Body of pancreas (tissue), 4 donors: Measurements from ENCODE around the gene LGR6. TPM values are rescaled to one million over a fixed set of nuclear protein-coding genes. Genes with fewer than 3 reads are reported as not detected.

Experiments
- ATAC-seq: fragments of 150-250 bp; one replicate; pipeline ENCODE4 v1.9.1; 2016
- DNase-seq, 4 donors: peaks; one replicate each; pipeline ENCODE4 v3.0.0-alpha.2; 2019
- H3K27ac ChIP-seq, 4 donors: fragments of 200-600 bp; sonication (generic); 1 replicate in 3 of 4; 2 replicates in 1 of 4; pipeline versions ENCODE4 v1.5.1 to v1.6.1; 2016 to 2019; ENCODE audit warnings: mild to moderate bottlenecking in 1 of 4, mixed read lengths in 1 of 4, moderate library complexity in 1 of 4
- H3K27me3 ChIP-seq, 2 donors: fragments of 200-600 bp; sonication (generic); one replicate each; pipeline ENCODE4 v1.6.0; 2016; ENCODE audit warnings: mild to moderate bottlenecking in 1 of 2
- H3K36me3 ChIP-seq, 2 donors: fragments of 200-600 bp; sonication (generic); replicated peaks in 1 of 2; 2 replicates each; pipeline ENCODE4 v1.5.1; 2016; ENCODE audit warnings: low read depth in 2 of 2; ENCODE audit not compliant: insufficient read depth in 1 of 2
- H3K4me1 ChIP-seq: fragments of 200-600 bp; sonication (generic); one replicate; pipeline ENCODE4 v1.6.0; 2016
- H3K4me3 ChIP-seq, 2 donors: fragments of 200-600 bp; sonication (generic); 1 replicate in 1 of 2; 2 replicates in 1 of 2; pipeline ENCODE4 v1.5.1; 2016 to 2019
- H3K9me3 ChIP-seq, 3 donors: fragments of 200-600 bp; sonication (generic); 1 replicate in 2 of 3; 2 replicates in 1 of 3; pipeline ENCODE4 v1.5.1; 2016
- POLR2A ChIP-seq, 3 donors: fragments of 450-650 bp; IDR thresholded peaks; one replicate each; pipeline ENCODE4 v1.6.1; 2016; ENCODE audit warnings: antibody characterized with exemption in 3 of 3, mild to moderate bottlenecking in 2 of 3
- WGBS, 2 donors: methylation state at CpG; one replicate each; pipeline ENCODE4 v1.1.5; 2017; 5-methylcytosine and 5-hydroxymethylcytosine counted together
- intact Hi-C: fragments of 100-400 bp; cut with DNase I; formaldehyde crosslinking; loops from one replicate; pipeline ENCODE4 v1.15.1; 2023
- total RNA-seq, 2 donors: library from RNA; depleted of rRNA; stranded (reverse); fragments of >200 nt; gene quantifications; one replicate each; pipeline ENCODE4 v1.1.0, GENCODE V29; 2016
- TF ChIP-seq, protein P1 (sequence below), 7 experiments: fragments of 450-650 bp in 4 of 7; fragments of 200-600 bp in 3 of 7; sonication (generic) in 3 of 7; IDR thresholded peaks; one replicate each; pipeline ENCODE4 v1.5.1; 2016 to 2019; ENCODE audit warnings: antibody characterized with exemption in 7 of 7

The LGR6 gene
- total RNA-seq, 2 donors from 2014 or later = 0.52 TPM; not detected in 1

DNA sequence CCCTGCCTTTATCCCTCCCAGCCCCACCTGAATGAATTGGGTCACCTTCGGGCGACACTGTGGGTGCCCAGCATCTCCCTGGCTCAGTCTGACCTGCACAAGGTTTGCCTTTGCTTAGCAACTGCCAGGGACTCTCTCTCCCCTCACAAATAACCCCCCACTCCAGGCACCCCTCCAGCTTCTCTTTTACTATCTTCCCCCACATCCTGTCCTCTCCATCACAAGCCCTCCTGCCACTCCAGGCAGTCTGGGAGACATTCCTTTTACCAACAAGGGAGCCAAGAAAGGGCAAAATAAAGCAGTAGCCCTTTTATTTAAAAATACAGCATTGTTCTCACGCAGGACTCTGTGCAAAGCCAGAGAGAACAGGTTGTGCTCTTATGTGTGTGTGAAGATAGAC, 23.9 kb downstream of the LGR6 start:
- no peak for DNase-seq
- intact Hi-C loops = no loop called here
- TF ChIP-seq, protein P1, sequence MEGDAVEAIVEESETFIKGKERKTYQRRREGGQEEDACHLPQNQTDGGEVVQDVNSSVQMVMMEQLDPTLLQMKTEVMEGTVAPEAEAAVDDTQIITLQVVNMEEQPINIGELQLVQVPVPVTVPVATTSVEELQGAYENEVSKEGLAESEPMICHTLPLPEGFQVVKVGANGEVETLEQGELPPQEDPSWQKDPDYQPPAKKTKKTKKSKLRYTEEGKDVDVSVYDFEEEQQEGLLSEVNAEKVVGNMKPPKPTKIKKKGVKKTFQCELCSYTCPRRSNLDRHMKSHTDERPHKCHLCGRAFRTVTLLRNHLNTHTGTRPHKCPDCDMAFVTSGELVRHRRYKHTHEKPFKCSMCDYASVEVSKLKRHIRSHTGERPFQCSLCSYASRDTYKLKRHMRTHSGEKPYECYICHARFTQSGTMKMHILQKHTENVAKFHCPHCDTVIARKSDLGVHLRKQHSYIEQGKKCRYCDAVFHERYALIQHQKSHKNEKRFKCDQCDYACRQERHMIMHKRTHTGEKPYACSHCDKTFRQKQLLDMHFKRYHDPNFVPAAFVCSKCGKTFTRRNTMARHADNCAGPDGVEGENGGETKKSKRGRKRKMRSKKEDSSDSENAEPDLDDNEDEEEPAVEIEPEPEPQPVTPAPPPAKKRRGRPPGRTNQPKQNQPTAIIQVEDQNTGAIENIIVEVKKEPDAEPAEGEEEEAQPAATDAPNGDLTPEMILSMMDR (IDR thresholded peaks at IDR 0.05) = no peak
- TF ChIP-seq POLR2A (IDR thresholded peaks at IDR 0.05) = no peak
- Histone ChIP-seq H3K27me3 (peaks cover 0 to 14% of the 10 kb centered on the region in 2 donors), H3K9me3 (no peaks in the 10 kb centered on the region), H3K4me3 (no peak overlapping the region), H3K36me3 (no peaks in the 10 kb centered on the region), H3K4me1 (peaks cover 7% of the 10 kb centered on the region), H3K27ac (no peak overlapping the region)
- ATAC-seq = no peak
- WGBS, 2 donors = 47 to 53% methylated on average over 3 of the region's 3 CpGs

DNA sequence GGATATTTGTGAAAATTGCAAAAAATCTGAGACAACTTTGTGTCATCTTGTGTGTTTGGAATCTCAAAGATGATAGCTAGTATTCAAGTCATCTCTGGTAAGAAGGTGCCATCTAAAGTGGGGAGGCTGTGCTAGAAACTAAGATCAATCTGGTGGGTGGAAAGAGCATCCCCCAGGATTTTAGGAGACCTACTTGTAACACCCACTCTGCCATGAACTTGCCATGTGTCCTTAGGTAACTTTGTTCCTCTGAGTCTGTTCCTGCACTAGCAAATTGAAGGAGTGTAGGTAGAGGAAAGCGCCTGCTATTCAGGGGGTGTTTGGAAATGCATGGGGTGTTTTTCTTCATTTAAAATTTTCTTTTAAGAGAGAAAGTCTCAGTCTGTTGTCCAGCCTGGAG, 24.4 kb downstream of the LGR6 start:
- no peak for DNase-seq
- TF ChIP-seq, protein P1 (IDR thresholded peaks at IDR 0.05) = no peak
- TF ChIP-seq POLR2A (IDR thresholded peaks at IDR 0.05) = no peak
- Histone ChIP-seq H3K4me1 (peaks cover 7% of the 10 kb centered on the region), H3K27me3 (peaks cover 0 to 14% of the 10 kb centered on the region in 2 donors), H3K36me3 (no peaks in the 10 kb centered on the region), H3K27ac (no peak overlapping the region), H3K4me3 (no peak overlapping the region), H3K9me3 (no peaks in the 10 kb centered on the region)
- ATAC-seq = no peak
- intact Hi-C loops = no loop called here
- WGBS, 2 donors = 69% methylated on average over 1 of the region's 1 CpG

GRCh38 chr1:202220733-202221132, 27.1 kb downstream of the LGR6 start:
- intact Hi-C loops = no loop called here
- TF ChIP-seq POLR2A (IDR thresholded peaks at IDR 0.05) = no peak
- TF ChIP-seq, protein P1 (IDR thresholded peaks at IDR 0.05) = no peak
- no peak overlapping the region for H3K27ac ChIP-seq
- H3K4me1 ChIP-seq = no peaks in the 10 kb centered on the region
- H3K36me3 ChIP-seq = no peaks in the 10 kb centered on the region
- 75 to 77% methylated on average over 2 of the region's 2 CpGs for WGBS, 2 donors
- DNase-seq (no peak), ATAC-seq (no peak)
- H3K9me3 ChIP-seq = no peaks in the 10 kb centered on the region
- H3K4me3 ChIP-seq = no peak overlapping the region
- no peaks in the 10 kb centered on the region for H3K27me3 ChIP-seq

DNA sequence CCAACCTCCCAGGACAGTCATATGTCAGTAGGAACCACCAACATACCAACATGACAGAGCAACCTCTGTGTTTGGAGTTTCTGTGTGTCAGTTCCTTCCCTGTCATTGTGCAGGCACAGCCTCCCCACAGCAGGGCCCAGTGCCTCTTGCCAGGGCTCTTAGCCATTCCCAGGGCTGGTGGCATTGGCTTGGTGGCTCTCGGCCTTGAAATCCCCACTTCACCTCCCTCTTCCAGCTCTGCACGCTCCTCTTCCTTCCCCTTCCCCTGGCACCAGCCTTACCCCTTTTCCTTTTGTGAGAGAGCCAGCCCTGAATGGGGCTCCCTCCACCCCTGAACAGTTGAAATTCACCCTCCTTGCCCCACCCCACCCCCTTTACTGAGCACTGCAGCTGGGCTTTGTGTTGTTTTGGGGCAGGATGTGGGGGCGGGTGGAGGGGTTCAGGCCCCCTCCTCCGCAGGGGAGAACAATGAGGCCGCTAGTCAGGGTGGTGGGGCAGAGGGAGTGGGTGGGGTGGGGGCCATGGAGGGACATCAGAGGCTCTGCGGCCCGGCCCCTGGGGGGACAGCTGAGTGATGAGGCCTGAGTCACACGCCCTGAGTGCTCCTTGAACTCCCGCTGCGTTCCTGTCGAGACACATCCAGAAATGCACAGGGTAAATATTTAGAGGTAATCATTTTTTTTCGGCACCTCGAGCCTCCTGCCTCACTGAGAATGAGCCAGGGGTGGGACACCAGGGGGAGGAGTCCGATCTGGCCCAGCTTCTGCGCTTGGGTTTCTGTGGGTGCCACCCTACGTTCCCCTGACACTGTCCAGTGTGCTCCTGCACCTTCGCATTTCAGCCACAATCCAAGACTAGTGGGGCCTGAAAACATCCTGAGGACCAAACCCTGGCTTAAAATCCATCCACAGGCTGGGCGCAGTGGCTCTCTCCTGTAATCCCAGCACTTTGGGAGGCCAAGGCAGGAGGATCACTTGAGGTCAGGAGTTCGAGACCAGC, 28.6 kb downstream of the LGR6 start:
- Histone ChIP-seq H3K27ac (no peak overlapping the region), H3K9me3 (no peaks in the 10 kb centered on the region), H3K36me3 (no peaks in the 10 kb centered on the region), H3K4me3 (no peak overlapping the region), H3K4me1 (no peaks in the 10 kb centered on the region), H3K27me3 (no peaks in the 10 kb centered on the region)
- 50 to 56% methylated on average over 13 to 19 of the region's 19 CpGs for WGBS, 2 donors
- intact Hi-C loops = no loop called here
- DNase-seq = no peak
- no peak for TF ChIP-seq POLR2A (IDR thresholded peaks at IDR 0.05)
- TF ChIP-seq, protein P1 (IDR thresholded peaks at IDR 0.05) = no peak
- ATAC-seq = no peak
